Measurements from ENCODE around the gene CSNK1D.

Gene CSNK1D

DNA sequence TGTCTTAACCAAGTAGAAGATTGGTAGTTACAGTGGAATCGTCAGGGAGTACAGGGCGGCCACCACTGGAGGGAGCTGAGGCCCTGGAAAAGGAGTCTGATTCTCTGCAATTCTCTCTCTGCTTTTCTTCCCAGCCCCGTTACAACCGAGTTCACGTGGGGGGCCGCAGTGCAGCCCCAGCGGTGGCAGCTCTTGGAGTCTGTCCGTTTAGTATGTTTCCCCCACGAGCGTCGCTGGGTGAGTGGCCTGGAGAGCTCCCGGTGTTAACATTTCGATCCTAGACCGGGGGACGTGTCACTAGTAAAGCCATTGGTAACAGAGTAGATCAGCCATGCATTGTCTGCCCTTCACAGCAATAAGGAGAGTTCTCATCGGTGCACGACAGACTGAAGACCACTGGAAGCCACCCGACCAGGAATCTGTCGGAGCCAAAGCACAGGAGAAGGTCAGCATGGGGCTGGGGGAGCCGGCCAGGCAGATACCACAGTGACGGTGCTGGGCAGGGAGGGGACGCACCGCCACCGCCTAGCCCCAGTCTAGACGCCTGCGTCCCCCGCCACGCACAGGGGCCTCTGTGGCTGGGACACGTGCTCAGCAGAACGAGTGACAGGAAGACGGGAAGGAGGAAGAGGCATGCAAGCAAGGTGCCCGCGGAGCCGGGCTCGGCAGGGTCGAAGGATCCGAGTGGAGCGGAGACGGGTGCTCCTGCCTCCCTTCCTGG, 28.9 kb downstream of the CSNK1D start:
- TF ChIP-seq, protein P1, sequence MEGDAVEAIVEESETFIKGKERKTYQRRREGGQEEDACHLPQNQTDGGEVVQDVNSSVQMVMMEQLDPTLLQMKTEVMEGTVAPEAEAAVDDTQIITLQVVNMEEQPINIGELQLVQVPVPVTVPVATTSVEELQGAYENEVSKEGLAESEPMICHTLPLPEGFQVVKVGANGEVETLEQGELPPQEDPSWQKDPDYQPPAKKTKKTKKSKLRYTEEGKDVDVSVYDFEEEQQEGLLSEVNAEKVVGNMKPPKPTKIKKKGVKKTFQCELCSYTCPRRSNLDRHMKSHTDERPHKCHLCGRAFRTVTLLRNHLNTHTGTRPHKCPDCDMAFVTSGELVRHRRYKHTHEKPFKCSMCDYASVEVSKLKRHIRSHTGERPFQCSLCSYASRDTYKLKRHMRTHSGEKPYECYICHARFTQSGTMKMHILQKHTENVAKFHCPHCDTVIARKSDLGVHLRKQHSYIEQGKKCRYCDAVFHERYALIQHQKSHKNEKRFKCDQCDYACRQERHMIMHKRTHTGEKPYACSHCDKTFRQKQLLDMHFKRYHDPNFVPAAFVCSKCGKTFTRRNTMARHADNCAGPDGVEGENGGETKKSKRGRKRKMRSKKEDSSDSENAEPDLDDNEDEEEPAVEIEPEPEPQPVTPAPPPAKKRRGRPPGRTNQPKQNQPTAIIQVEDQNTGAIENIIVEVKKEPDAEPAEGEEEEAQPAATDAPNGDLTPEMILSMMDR (IDR thresholded peaks at IDR 0.05; ENCODE audit: extremely low read depth, missing control alignments): no peak
- peak; percentile 25 for DNase-seq (ENCODE audit: low spot score)

DNA sequence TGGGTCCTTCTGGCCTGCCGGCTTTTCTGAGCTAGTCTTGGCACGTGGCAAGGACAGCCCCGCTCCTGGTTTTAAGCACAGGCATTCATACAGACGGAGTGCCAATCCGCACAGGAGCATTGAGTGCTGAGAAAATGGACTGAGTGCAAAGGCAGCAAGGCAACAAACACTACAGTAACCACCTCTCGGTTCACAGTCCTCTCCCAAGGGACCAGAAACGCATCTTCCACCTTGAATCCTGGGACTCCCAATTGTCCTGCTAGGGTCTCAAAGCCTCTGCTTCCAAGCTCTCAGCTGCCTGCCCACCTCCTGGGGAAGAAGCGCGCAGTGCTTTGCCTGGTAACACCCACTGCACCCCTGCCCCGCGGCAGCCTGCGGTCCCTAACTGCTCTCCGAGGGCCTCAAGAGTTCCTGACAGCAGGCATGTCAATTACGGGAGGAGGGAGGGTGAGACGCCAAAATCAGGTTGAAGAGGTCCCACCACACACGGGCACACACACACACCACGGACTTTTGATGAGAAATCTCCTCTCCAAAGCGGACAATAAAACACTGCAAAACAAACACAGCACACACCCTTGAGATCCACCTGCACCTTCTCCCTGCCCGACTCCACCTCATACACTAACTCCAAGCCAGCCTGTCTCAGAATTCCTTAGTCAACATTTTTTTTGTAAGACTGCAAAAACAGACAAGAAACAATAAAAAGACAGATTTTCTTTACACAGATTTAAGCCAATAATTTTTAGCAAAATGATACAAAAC, 29.7 kb downstream of the CSNK1D start:
- TF ChIP-seq, protein P1 (IDR thresholded peaks at IDR 0.05; ENCODE audit: extremely low read depth, missing control alignments): no peak
- DNase-seq (ENCODE audit: low spot score): no peak

DNA sequence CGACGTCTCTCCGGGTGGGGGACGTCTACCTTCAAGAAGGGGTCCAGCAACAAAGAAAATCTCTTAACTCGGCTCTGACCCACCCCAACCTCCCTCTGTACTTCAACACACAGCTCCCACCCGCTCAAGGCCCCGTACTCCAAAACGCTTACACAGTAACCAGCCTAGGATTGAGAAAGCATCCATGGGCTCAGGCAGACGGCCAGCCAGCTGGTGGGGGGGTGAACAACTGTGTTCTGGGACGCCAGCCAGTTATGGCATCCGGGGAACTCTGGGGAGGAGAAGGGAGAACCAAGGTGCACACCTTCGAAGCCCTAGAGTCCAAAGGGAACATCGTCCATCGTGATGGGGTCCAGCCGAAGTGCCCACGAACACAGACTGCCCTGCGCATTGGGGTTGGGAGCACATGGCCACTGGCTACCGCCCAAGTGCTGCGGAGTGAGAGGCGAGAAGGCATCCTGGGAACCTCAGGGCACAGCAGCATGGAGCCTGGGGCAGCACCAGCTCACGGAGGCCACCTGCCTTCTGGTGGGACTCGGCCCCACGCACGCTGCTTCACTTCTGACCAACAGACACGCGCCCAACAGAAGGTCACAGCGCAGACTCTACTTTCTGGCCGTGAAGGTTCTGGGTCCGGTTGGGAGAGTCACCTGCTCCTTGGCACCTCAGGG, 30.4 kb downstream of the CSNK1D start:
- no peak for DNase-seq (ENCODE audit: low spot score)

DNA sequence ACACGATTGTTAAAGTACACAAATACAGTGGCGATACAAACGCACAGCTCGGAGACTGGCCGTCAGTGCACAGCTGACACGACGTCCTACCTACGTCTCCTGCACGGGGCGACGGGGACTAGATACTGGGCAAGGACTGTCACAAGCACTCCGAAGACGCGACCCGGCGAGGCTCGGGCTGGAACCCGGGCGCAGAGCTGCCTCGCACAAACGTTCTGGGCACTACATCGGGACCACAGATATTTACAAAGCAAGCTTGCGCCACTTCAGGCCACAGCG, 30.9 kb downstream of the CSNK1D start:
- DNase-seq (ENCODE audit: low spot score): no peak
- TF ChIP-seq, protein P1 (IDR thresholded peaks at IDR 0.05; ENCODE audit: extremely low read depth, missing control alignments): no peak

More for the DNA sequence above, 30.4 kb downstream of the CSNK1D start:
- TF ChIP-seq, protein P1 (IDR thresholded peaks at IDR 0.05; ENCODE audit: extremely low read depth, missing control alignments): no peak

DNA sequence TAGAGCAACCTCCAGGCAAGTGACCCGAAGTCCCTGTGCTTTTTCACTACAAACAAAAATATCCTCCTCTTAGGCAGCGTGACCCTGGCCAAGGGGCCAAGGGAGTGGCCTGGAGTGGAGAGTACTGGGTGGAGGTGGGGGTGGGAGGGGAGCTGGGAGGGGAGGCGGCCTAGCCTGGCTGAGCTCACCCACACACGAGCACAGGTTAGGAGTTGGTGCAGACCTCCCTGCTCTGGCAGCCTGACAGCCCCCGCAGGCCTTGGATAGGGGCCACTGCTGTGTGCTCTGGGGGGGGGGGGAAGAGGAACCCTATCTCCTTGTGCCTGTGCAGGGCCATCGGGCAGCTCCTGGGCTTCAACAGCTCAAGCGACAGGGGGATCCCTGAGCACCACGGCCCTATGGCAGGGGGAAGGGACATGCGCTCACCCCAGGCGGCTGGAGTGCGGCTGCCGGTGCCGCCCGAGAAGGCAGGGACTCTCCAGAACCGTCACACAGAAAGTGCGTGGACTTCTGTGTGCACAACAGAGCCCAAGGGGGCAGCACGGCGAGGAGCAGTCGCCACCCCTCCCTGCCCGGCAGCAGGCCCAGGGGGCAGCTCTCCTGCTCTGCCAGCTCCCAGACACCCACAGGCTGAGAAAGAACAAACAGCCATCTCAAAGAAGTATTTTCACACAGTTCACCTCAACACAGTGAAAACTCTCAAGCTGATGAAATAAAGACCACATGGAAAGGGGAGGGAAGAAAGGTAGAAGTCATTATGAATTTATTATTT, 31.4 kb downstream of the CSNK1D start:
- DNase-seq (ENCODE audit: low spot score): peak; percentile 52
- TF ChIP-seq, protein P1 (IDR thresholded peaks at IDR 0.05; ENCODE audit: extremely low read depth, missing control alignments): no peak

DNA sequence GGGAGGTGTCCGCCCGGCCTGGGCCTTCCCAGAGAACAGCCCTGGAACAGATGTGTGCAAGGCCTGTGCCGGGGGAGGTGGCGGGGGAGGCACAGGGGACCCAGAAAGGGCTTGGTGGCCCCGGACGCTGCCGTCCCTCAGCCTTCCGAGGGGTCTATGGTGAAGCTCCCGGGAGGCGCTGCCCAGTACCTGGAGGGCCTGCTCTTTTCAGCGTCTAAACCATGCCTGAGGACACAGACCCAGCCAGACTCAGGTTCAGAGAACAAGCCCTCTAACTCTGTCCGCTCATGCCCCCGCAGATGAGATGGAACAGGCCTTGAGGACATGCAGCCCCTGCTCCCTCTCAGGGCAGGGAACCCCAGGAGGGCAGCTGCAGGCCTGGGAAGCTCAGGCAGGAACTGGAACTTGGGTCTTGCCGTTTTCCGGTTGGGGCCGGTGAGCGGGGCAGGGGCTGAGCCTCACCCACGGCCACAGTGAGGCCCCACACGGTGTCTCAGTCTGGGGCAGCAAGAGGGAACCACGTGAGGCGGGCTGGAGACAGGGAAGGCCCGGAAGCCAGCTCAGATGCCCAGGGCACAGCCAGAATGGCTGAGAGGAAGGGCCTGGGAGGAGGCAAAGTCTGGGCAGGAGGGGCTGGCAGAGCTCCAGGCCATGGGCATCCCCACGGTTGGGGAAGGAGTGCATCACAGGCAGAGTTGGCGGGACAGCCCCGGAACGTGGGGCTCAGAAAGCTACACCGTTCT, 32.1 kb downstream of the CSNK1D start:
- TF ChIP-seq, protein P1 (IDR thresholded peaks at IDR 0.05; ENCODE audit: extremely low read depth, missing control alignments): no peak
- DNase-seq (ENCODE audit: low spot score): no peak
